GM18909 (cell line): ENCODE results near the gene MYO1E.
"Not testable (repeated sequence)": the region's sequence is repeated elsewhere in the genome, so short reads cannot be mapped to it uniquely, and the experiment has no call there.

Experiments
- ATAC-seq: cut with Tn5 transposase; IDR thresholded peaks from one replicate; pipeline ENCODE4 v1.9.1; 2021; ENCODE audit warnings: mild to moderate bottlenecking; ENCODE audit not compliant: unreplicated experiment, poor library complexity

MYO1E gene

GRCh38 chr15:59372352-59373211, at the start of gene MYO1E:
Gene MYO1E, minus strand, starts transcription at chr15:59372871. Its CDS starts 371 bp downstream, at chr15:59372500.
- ATAC-seq, result peak; percentile 49

GRCh38 chr15:59420986-59421618, 48.4 kb upstream of the MYO1E start:
- ATAC-seq, result no peak

- no peak for ATAC-seq
These were observed 47.4 kb upstream of the MYO1E start for GRCh38 chr15:59420108-59420507.

GRCh38 chr15:59419170-59419569, 46.5 kb upstream of the MYO1E start:
- ATAC-seq, result no peak

- ATAC-seq, result no peak
These were observed 44.1 kb upstream of the MYO1E start for GRCh38 chr15:59416816-59417215.

GRCh38 chr15:59413577-59413976, 40.9 kb upstream of the MYO1E start:
- ATAC-seq, result no peak

- peak; percentile 22 for ATAC-seq
These were observed 37.8 kb upstream of the MYO1E start for GRCh38 chr15:59410391-59410896.

- no peak for ATAC-seq
These were observed 35.3 kb upstream of the MYO1E start for GRCh38 chr15:59407946-59408345.

- ATAC-seq, result no peak
These were observed 33.8 kb upstream of the MYO1E start for GRCh38 chr15:59406446-59406845.

GRCh38 chr15:59405079-59405478, 32.4 kb upstream of the MYO1E start:
- ATAC-seq, result no peak

- no peak for ATAC-seq
These were observed 29.3 kb upstream of the MYO1E start for GRCh38 chr15:59401824-59402569.

- not testable (repeated sequence) for ATAC-seq
These were observed 28.6 kb upstream of the MYO1E start for GRCh38 chr15:59401051-59401823.

GRCh38 chr15:59400103-59400813, 27.6 kb upstream of the MYO1E start:
- peak; percentile 9 for ATAC-seq

GRCh38 chr15:59399465-59400102, 26.9 kb upstream of the MYO1E start:
- peak; percentile 88 for ATAC-seq

GRCh38 chr15:59398220-59398619, 25.5 kb upstream of the MYO1E start:
- no peak for ATAC-seq

- no peak for ATAC-seq
These were observed 24.0 kb upstream of the MYO1E start for GRCh38 chr15:59396679-59397078.

GRCh38 chr15:59396211-59396610, 23.5 kb upstream of the MYO1E start:
- ATAC-seq, result no peak

- no peak for ATAC-seq
These were observed 21.5 kb upstream of the MYO1E start for GRCh38 chr15:59394166-59394661.

- ATAC-seq, result no peak
These were observed 19.6 kb upstream of the MYO1E start for GRCh38 chr15:59392299-59392698.
